ENCODE results near the gene ERC2. TPM values are rescaled to one million over a fixed set of nuclear protein-coding genes. Genes with fewer than 3 reads are reported as not detected.

The ERC2 gene
- polyA plus RNA-seq, 3 donors from 2014 or later, result not detected

- Mint-ChIP-seq H3K9me3 (peaks cover 0 to 14% (median 2%) of the 10 kb centered on the region in 6 donors), H3K27ac (no peak overlapping the region), H3K4me1 (no peaks in the 10 kb centered on the region), H3K4me3 (no peak overlapping the region), H3K27me3 (ENCODE audit: low read depth in 3 of 3) (peaks cover 0 to 1% (median 0%) of the 10 kb centered on the region in 3 donors), H3K36me3 (no peaks in the 10 kb centered on the region)
- no peak for DNase-seq
Observed at GRCh38 chr3:55947406-55947805, 520.9 kb downstream of the ERC2 start.

- Mint-ChIP-seq H3K27me3 (ENCODE audit: low read depth in 3 of 3) (peaks cover 0 to 2% (median 0%) of the 10 kb centered on the region in 3 donors), H3K9me3 (peaks cover 0 to 14% (median 2%) of the 10 kb centered on the region in 6 donors), H3K4me3 (no peak overlapping the region), H3K36me3 (no peaks in the 10 kb centered on the region), H3K4me1 (no peaks in the 10 kb centered on the region), H3K27ac (no peak overlapping the region)
- DNase-seq, result no peak
Observed at GRCh38 chr3:55946574-55947160, 521.6 kb downstream of the ERC2 start.

GRCh38 chr3:55942868-55943267 is 525.4 kb downstream of the ERC2 start:
- Mint-ChIP-seq H3K27ac (no peak overlapping the region), H3K4me1 (no peaks in the 10 kb centered on the region), H3K9me3 (peaks cover 0 to 14% (median 2%) of the 10 kb centered on the region in 6 donors), H3K27me3 (ENCODE audit: low read depth in 3 of 3) (peaks cover 0 to 2% (median 0%) of the 10 kb centered on the region in 3 donors), H3K4me3 (no peak overlapping the region), H3K36me3 (no peaks in the 10 kb centered on the region)
- no peak for DNase-seq

DNA sequence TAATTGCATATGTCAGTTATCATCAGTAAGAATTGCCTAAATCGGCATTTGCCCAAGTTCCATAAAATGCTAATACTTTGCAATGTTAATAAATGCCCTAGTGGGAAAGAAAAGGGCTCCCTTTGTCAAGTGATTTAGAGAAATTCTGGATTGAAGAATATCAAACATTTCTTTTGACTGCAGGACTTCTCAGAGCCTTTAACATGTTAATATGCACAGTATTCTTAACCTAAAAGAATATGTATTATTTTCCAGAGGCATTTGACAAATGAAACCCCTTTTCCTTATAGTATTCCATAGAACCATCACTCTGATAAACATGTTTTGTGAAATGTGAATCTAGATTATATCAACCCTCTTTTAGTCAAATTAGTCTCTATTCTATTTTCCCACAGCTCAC is 529.0 kb downstream of the ERC2 start:
- Mint-ChIP-seq H3K27ac (no peak overlapping the region), H3K9me3 (peaks cover 0 to 12% (median under 1%) of the 10 kb centered on the region in 6 donors), H3K36me3 (no peaks in the 10 kb centered on the region), H3K27me3 (ENCODE audit: low read depth in 3 of 3) (peaks cover 0 to 2% (median 0%) of the 10 kb centered on the region in 3 donors), H3K4me1 (no peaks in the 10 kb centered on the region), H3K4me3 (no peak overlapping the region)
- no peak for DNase-seq

DNA sequence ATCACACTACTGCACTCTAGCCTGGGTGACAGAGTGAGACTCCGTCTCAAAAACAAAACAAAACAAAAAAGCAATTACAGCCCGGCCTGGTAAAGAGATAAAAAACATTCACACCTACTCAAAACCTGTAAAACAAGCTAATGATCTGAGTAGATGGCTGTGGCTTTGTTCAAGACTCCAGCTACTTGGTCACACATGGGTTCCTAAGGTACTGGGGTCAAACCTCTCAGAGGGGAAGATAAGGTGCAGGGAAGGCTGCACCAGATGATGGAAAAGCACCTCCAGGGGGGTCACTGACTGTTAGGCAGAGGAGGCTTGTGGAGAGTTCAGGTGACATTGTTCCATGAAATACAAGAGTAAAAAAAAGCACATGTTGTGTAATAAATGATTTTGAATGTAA is 531.0 kb downstream of the ERC2 start:
- Mint-ChIP-seq H3K4me3 (no peak overlapping the region), H3K27me3 (ENCODE audit: low read depth in 3 of 3) (no peaks in the 10 kb centered on the region), H3K4me1 (no peaks in the 10 kb centered on the region), H3K9me3 (peaks cover 0 to 3% (median 0%) of the 10 kb centered on the region in 6 donors), H3K36me3 (no peaks in the 10 kb centered on the region), H3K27ac (no peak overlapping the region)
- no peak for DNase-seq

- Mint-ChIP-seq H3K4me1 (no peaks in the 10 kb centered on the region), H3K36me3 (no peaks in the 10 kb centered on the region), H3K4me3 (no peak overlapping the region), H3K27ac (no peak overlapping the region), H3K9me3 (peaks cover 0 to 3% (median 0%) of the 10 kb centered on the region in 6 donors), H3K27me3 (ENCODE audit: low read depth in 3 of 3) (no peaks in the 10 kb centered on the region)
- no peak for DNase-seq
Observed at GRCh38 chr3:55936549-55937052, 531.7 kb downstream of the ERC2 start.

DNA sequence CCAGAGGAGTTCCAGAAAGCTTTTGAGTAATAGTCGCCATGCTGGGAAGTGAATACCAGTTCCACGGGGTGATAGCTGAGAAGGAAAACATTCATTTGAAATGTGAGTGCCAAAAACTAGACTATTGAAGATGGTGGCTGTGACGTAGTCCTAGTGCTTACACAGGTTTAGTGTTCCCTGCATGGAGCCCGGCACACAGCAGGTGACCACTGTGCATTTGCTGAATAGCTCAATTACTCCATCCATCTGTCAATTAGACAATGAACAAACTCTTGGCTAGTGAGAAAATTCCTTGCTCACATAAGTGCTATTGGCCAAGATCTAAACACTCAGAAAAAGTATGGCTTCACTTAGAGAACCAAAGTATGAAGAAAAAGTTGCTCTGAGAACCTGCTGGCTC is 533.0 kb downstream of the ERC2 start:
- Mint-ChIP-seq H3K4me1 (no peaks in the 10 kb centered on the region), H3K4me3 (no peak overlapping the region), H3K27ac (no peak overlapping the region), H3K9me3 (peaks cover 0 to 3% (median 0%) of the 10 kb centered on the region in 6 donors), H3K27me3 (ENCODE audit: low read depth in 3 of 3) (no peaks in the 10 kb centered on the region), H3K36me3 (no peaks in the 10 kb centered on the region)
- DNase-seq, result no peak

DNA sequence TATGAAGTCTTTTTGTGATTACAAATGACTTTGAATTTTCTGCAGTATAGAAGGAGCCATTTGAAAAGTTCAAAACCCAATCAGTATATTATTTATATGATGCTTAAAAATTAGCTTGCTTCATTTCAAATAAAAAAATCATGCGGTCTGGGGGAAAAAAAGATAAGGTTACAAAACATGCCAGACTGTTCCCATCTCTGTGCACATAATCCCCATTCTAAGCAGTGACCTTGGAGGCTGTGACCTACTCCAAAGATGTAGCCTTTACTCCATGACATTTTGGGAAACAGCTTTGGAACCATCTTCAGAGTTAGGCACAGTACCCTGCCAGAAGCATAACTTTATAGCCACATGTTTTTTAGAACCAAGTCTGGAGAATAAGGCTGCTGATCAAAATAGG is 533.5 kb downstream of the ERC2 start:
- Mint-ChIP-seq H3K4me1 (no peaks in the 10 kb centered on the region), H3K4me3 (no peak overlapping the region), H3K27me3 (ENCODE audit: low read depth in 3 of 3) (no peaks in the 10 kb centered on the region), H3K36me3 (no peaks in the 10 kb centered on the region), H3K9me3 (peaks cover 0 to 3% (median under 1%) of the 10 kb centered on the region in 6 donors), H3K27ac (no peak overlapping the region)
- no peak for DNase-seq

- Mint-ChIP-seq H3K4me3 (no peak overlapping the region), H3K4me1 (no peaks in the 10 kb centered on the region), H3K27ac (no peak overlapping the region), H3K27me3 (ENCODE audit: low read depth in 3 of 3) (peaks cover 0 to 5% (median 3%) of the 10 kb centered on the region in 3 donors), H3K36me3 (no peaks in the 10 kb centered on the region), H3K9me3 (peaks cover 0 to 15% (median 2%) of the 10 kb centered on the region in 6 donors)
- no peak for DNase-seq
Observed at GRCh38 chr3:55929154-55929869, 539.0 kb downstream of the ERC2 start.

- no peak overlapping the region for H3K4me3 Mint-ChIP-seq
- peaks cover 0 to 6% (median 4%) of the 10 kb centered on the region in 6 donors for H3K9me3 Mint-ChIP-seq
- H3K27me3 Mint-ChIP-seq (ENCODE audit: low read depth in 3 of 3), result peaks cover 0 to 5% (median 1%) of the 10 kb centered on the region in 3 donors
- H3K36me3 Mint-ChIP-seq, result no peaks in the 10 kb centered on the region
- no peak overlapping the region for H3K27ac Mint-ChIP-seq
- DNase-seq, result no peak
- no peaks in the 10 kb centered on the region for H3K4me1 Mint-ChIP-seq
Observed at GRCh38 chr3:55923626-55924025, 544.6 kb downstream of the ERC2 start.

GRCh38 chr3:55923207-55923606 is 545.1 kb downstream of the ERC2 start:
- Mint-ChIP-seq H3K27ac (no peak overlapping the region), H3K9me3 (peaks cover 0 to 6% (median 4%) of the 10 kb centered on the region in 6 donors), H3K4me3 (no peak overlapping the region), H3K36me3 (no peaks in the 10 kb centered on the region), H3K4me1 (no peaks in the 10 kb centered on the region), H3K27me3 (ENCODE audit: low read depth in 3 of 3) (peaks cover 0 to 5% (median 1%) of the 10 kb centered on the region in 3 donors)
- no peak for DNase-seq

DNA sequence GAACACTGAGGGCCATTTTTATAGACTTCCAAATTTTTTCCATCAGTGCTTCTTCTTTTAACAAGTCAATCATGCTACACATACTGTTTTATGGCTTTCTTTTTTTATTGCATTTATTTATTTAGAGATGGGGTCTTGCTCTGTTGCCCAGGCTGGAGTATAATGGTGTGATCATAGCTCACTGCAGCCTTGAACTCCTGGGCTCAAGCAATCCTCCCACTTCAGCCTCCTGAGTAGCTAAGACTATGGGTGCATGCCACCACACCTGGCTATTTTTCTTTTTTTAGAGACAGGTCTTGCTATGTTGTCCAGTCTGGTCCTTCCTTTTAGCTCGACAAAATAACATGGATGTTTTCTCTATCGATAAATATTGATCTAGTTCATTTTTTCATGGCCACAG is 555.4 kb downstream of the ERC2 start:
- H3K36me3 Mint-ChIP-seq, result no peaks in the 10 kb centered on the region
- H3K27me3 Mint-ChIP-seq (ENCODE audit: low read depth in 3 of 3), result no peaks in the 10 kb centered on the region
- H3K27ac Mint-ChIP-seq, result no peak overlapping the region
- no peaks in the 10 kb centered on the region for H3K4me1 Mint-ChIP-seq
- no peak overlapping the region for H3K4me3 Mint-ChIP-seq
- peaks cover 0 to 11% (median 3%) of the 10 kb centered on the region in 6 donors for H3K9me3 Mint-ChIP-seq
- no peak for DNase-seq

- no peaks in the 10 kb centered on the region for H3K4me1 Mint-ChIP-seq
- no peaks in the 10 kb centered on the region for H3K36me3 Mint-ChIP-seq
- H3K27ac Mint-ChIP-seq, result no peak overlapping the region
- no peak overlapping the region for H3K4me3 Mint-ChIP-seq
- H3K27me3 Mint-ChIP-seq (ENCODE audit: low read depth in 3 of 3), result no peaks in the 10 kb centered on the region
- no peak for DNase-seq
- H3K9me3 Mint-ChIP-seq, result peaks cover 0 to 7% (median 4%) of the 10 kb centered on the region in 6 donors
Observed at GRCh38 chr3:55911266-55911665, 557.0 kb downstream of the ERC2 start.

- Mint-ChIP-seq H3K9me3 (peaks cover 0 to 11% (median 6%) of the 10 kb centered on the region in 6 donors), H3K4me1 (no peaks in the 10 kb centered on the region), H3K36me3 (no peaks in the 10 kb centered on the region), H3K27me3 (ENCODE audit: low read depth in 3 of 3) (no peaks in the 10 kb centered on the region), H3K4me3 (no peak overlapping the region), H3K27ac (no peak overlapping the region)
- no peak for DNase-seq
Observed at GRCh38 chr3:55910543-55910942, 557.7 kb downstream of the ERC2 start.
